Subcutaneous adipose tissue (tissue), 4 donors: ENCODE measurements around the gene SULT4A1. TPM values are rescaled to one million over a fixed set of nuclear protein-coding genes. Genes with fewer than 3 reads are reported as not detected.

Source experiments
- CTCF ChIP-seq: fragments of 450-650 bp; IDR thresholded peaks from one replicate; pipeline ENCODE4 v1.5.1; 2016; ENCODE audit warnings: low read depth, mild to moderate bottlenecking, control low read depth, antibody characterized with exemption, moderate library complexity
- total RNA-seq, 4 donors: library from RNA; depleted of rRNA; stranded (reverse); fragments of >200 nt; gene quantifications; one replicate each; pipeline ENCODE4 v1.1.0, GENCODE V29; 2016

The SULT4A1 gene
- total RNA-seq, 4 donors from 2014 or later, result 0.98 TPM; not detected in 3

- no peak for TF ChIP-seq CTCF
Observed at GRCh38 chr22:43880541-43880991, 18.3 kb upstream of the SULT4A1 start.

- no peak for TF ChIP-seq CTCF
Observed at GRCh38 chr22:43879901-43880540, 17.7 kb upstream of the SULT4A1 start.

GRCh38 chr22:43878831-43879550 is 16.7 kb upstream of the SULT4A1 start:
- no peak for TF ChIP-seq CTCF

GRCh38 chr22:43878079-43878795 is 15.9 kb upstream of the SULT4A1 start:
- TF ChIP-seq CTCF, result no peak

- TF ChIP-seq CTCF, result no peak
Observed at GRCh38 chr22:43876866-43877509, 14.7 kb upstream of the SULT4A1 start.

GRCh38 chr22:43869799-43870198 is 7.5 kb upstream of the SULT4A1 start:
- no peak for TF ChIP-seq CTCF
